HL-60/S4 treated with phorbol 12-myristate 13-acetate at 8.2 ng/mL for 4 days and 3 days (cell line): Measurements from ENCODE around the gene WNK2.
"Not testable (repeated sequence)": the region's sequence is repeated elsewhere in the genome, so short reads cannot be mapped to it uniquely, and the experiment has no call there.

Source experiments
- in situ Hi-C: fragments of 300-500 bp; cut with MboI; formaldehyde crosslinking; loops from 2 replicates; pipeline ENCODE4 v1.15.0; 2022; ENCODE audit warnings: low sequenced_read_pairs

The WNK2 gene

GRCh38 chr9:93248386-93249040 is 64.6 kb downstream of the WNK2 start:
- in situ Hi-C loops: no loop called here

GRCh38 chr9:93250185-93250584 is 66.2 kb downstream of the WNK2 start:
- in situ Hi-C loops: no loop called here

GRCh38 chr9:93251309-93251708 is 67.4 kb downstream of the WNK2 start:
- in situ Hi-C loops: not testable (repeated sequence)

- in situ Hi-C loops: no loop called here
Observed at GRCh38 chr9:93252116-93252780, 68.3 kb downstream of the WNK2 start.

GRCh38 chr9:93252781-93253530 is 69.0 kb downstream of the WNK2 start:
- in situ Hi-C loops: no loop called here

GRCh38 chr9:93253633-93254032 is 69.7 kb downstream of the WNK2 start:
- in situ Hi-C loops: no loop called here

GRCh38 chr9:93254061-93254481 is 70.1 kb downstream of the WNK2 start:
- in situ Hi-C loops: no loop called here

GRCh38 chr9:93254806-93255493 is 71.0 kb downstream of the WNK2 start:
- in situ Hi-C loops: no loop called here

GRCh38 chr9:93255494-93255867 is 71.5 kb downstream of the WNK2 start:
- in situ Hi-C loops: no loop called here

- in situ Hi-C loops: no loop called here
Observed at GRCh38 chr9:93255994-93256877, 72.3 kb downstream of the WNK2 start.

- in situ Hi-C loops: no loop called here
Observed at GRCh38 chr9:93256878-93257807, 73.2 kb downstream of the WNK2 start.

- in situ Hi-C loops: no loop called here
Observed at GRCh38 chr9:93257808-93258331, 73.9 kb downstream of the WNK2 start.

GRCh38 chr9:93258419-93258817 is 74.5 kb downstream of the WNK2 start:
- in situ Hi-C loops: no loop called here

GRCh38 chr9:93258818-93259489 is 75.0 kb downstream of the WNK2 start:
- in situ Hi-C loops: no loop called here

GRCh38 chr9:93259490-93260262 is 75.7 kb downstream of the WNK2 start:
- in situ Hi-C loops: no loop called here

- in situ Hi-C loops: no loop called here
Observed at GRCh38 chr9:93260263-93261066, 76.5 kb downstream of the WNK2 start.

- in situ Hi-C loops: no loop called here
Observed at GRCh38 chr9:93261281-93261680, 77.3 kb downstream of the WNK2 start.
